HG02763 (cell line): ENCODE results near the gene EFNA5.

ENCODE experiments used
- ATAC-seq: cut with Tn5 transposase; IDR thresholded peaks from one replicate; pipeline ENCODE4 v1.9.1; 2021; ENCODE audit warnings: mild to moderate bottlenecking, moderate library complexity; ENCODE audit not compliant: unreplicated experiment

EFNA5 gene

DNA sequence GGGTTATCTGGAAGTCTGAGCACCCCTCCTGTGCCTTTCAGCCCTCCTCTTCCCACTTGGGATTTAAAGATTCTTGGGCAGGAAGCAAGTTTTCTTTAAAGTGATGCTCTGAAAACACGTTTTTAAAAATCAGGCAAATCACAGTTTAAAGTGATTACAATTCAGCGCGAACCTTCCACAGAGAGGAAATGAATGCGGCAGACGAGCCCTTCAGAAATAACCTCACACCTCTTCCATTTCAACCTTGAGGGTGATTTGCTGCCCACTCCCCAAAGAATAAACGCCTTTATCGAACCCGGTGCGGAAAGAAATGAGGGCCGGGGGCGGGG is 2.3 kb upstream of the EFNA5 start:
- ATAC-seq: no peak

DNA sequence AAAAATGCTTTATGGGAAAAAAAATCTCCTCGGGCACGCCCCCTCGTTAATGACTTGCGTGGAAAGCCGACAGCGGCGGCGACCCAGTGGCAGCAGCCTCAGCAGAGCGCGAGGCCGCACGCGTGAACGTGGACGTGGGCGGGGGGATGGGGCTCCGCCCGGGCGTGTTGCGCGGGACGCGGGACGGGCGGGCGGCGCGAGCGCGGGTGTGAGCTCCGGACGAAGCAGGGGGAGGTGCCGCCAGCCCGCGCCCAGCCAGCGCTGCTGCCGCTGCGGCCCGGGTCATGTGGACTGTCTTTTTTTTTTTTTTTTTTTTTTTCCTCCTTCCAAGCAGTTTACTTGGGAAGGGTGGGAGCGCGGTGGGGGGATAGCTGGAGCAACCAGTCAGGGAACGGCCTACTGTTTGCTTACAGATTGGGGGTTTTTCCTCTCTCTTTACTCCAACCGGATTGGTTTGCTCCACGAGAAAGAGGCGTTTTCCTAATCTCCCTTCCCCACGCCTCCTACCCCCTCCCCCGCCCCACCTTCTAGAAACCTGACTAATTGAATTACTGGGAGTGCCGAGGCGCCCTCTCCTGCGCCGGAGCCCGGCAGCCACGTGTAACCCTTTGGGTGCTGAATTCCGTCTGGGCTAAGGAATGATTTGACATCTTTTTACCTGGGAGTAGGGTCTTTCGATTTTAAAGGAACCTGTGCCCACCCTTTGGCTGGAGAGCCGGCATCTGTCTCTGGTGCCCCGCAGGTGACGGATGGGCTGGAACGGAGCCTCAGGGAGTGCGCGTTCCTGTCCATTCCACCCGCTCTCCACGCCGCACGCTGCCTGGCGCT is 1.7 kb upstream of the EFNA5 start:
- ATAC-seq: no peak

DNA sequence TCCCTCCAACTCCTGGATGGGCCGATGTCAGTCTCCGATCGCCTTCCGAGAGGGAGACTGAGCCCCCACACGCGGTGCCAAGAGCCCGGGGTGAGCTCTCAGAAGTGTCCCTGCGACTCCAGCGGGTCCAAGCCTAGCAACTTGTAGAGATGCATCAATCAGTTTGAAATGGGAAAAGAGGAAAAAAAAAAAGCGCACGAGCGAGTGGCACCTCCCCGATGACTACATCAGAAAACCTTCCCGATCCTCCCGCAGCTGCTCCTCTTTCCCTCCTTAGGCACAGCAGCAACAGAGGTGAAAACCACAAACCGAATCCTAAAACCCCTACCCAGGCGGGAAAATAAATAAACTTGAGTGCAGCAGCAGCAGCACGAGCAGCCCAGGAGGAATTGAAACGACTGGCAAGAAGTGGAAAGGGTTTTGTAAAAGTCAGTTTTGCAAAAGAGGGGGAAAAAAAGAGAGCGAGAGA is 1.0 kb upstream of the EFNA5 start:
- ATAC-seq: no peak

- ATAC-seq: no peak
Measured at GRCh38 chr5:107670087-107670931, 428 bp downstream of the EFNA5 start.

DNA sequence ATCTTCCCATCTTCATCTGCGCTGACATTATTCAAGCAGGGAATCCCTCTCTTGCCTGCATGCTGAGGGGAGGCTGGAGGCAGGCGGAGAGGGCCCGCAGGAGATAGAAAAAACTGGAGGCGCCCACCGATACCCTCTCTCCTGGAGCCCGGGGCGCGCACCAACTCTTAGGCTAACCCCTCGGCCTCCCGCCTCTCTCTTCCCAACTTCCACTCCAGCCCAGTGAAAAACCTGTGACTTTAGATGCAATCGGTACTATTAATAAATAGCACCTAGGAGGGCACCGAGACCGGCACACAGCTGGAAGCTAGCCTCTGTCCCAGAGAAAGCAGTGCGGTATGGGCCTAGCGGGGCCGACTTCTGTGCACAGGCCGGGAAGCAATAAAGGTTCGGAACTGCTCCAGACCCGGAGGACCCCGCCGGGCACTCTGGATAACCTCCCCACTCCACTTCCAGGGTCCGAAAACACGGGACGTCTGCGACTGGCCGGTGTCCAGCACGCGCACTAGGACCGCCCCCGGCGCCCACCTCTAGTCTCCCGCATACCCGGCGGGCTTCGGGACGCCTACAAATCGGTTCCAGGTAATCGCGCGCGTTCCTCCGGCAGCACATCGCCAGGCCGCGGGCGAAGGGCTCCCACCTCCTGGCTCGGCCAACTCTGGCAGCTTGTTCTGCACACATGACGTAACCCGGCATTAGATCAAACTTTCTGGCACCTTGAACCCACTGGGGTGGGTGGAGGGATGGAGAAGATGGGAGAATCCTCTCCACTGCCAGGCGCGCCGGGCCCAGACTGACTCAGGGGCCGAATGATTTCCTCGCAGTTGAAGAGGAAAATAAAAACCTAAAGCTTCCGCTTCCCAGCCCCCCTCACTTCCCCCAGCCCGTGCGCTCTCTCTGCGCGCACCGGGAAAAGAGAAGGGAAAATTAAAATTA is 1.4 kb downstream of the EFNA5 start:
- no peak for ATAC-seq

- no peak for ATAC-seq
Measured at GRCh38 chr5:107668154-107669095, 2.3 kb downstream of the EFNA5 start.

DNA sequence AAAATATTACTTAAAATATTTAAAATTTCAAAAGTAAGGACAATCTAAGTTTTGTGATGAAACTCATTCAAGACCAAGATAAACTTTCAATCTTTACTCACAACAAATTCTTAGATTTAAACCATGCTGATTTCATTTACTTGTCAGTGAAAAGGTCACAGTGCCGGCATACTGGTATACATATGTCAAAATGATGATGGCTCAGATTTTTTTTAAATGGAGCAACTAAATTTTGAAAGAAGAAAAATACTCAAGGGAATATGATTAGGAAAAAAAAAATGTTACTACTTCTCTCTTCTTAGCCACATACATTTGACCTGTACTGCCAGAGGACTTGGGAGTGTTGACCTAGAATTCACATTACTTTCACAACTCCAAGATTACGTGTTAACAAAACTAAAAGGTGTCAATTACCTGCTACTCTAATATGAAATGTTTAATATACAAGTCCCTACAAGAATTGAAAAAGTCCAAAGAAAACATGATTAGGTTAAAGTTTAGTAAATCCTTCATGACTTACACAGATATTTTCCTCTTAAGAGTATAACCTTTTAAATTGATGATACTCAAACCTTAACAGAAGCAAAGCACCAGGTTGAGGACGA is 4.6 kb downstream of the EFNA5 start:
- no peak for ATAC-seq

GRCh38 chr5:107665036-107665570 is 5.6 kb downstream of the EFNA5 start:
- ATAC-seq: no peak

- no peak for ATAC-seq
Measured at GRCh38 chr5:107663697-107664096, 7.0 kb downstream of the EFNA5 start.

DNA sequence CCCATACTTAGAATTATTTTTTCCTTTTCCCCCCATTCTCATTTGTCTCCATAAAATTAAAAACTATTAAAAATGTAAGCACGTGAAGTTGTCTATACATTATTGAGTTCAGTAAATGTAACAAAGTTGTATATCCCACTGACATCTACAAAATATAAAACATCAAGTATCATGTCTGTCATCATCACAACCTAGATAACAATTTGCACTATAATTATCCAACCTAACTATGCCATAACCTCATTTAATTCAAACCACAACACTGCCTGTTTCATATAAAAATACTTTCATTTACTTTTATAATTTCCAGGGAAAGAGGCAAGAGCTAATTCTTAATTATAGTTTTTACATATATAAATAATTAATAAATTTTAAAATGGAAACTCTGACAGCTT is 9.1 kb downstream of the EFNA5 start:
- ATAC-seq: no peak

DNA sequence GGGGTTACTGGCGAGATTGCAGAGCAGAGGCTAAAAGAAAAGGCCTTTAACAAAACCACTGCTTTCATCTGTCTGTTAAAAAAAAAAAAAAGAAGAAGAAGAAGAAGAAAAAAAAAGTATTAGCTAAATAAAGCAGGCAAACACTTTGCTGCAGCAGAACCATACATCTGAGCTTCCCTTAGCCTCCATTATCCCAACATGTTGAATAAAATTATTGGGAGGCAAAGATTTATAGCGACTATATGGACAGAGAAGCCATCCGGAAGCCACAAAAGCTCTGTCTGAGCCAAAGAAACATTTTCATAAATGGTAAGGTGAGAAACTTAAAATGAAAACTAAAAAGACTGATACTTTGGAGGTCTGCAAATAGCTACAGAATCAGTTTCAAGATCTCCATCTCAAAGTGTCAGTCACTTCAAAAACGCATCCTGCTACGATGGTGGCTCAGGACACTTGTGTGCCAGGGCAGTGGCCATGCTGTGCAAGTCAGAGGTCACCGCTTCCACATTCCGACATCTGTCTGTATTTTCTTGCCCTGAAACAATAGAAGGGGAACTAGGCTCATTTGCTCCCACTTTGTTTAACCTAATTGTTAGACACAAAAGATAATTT is 9.6 kb downstream of the EFNA5 start:
- ATAC-seq: no peak

GRCh38 chr5:107658528-107658927 is 12.2 kb downstream of the EFNA5 start:
- no peak for ATAC-seq

GRCh38 chr5:107655831-107656230 is 14.9 kb downstream of the EFNA5 start:
- no peak for ATAC-seq

DNA sequence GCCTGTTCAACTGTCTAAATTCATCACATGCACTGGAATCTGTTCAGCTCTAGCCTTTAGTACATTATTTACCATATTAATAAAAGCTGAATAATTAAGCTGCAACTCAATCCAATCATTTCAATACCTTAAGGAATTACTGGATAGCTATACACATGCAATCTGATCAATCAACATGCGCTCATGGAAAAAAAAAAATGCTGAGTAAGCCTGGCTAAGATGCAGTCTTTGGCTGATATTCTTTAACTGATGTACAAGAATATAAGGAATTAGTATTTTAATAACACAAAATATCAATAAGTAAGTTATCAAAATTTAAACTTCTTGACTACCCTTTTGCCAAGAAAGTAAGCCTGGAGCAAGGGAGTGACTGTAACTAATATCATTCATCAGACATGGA is 15.9 kb downstream of the EFNA5 start:
- ATAC-seq: no peak

DNA sequence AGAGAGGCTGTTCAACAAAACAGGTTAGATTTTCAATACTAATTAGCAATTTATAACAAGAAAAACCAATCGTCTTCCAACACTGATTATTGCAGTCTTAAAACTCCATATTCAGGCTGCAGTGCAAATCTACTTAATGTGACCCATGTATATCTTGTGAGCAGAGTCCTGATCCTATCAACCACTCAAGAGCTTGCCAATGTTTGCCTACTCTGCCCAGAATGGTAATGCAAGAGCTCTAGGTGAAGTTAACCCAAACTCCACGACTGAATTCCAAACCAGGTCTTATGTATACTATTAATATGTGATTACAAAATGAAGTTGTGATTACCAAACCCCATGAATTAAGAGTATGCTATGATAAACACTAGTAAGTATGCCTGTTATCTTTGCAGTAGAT is 17.1 kb downstream of the EFNA5 start:
- no peak for ATAC-seq

DNA sequence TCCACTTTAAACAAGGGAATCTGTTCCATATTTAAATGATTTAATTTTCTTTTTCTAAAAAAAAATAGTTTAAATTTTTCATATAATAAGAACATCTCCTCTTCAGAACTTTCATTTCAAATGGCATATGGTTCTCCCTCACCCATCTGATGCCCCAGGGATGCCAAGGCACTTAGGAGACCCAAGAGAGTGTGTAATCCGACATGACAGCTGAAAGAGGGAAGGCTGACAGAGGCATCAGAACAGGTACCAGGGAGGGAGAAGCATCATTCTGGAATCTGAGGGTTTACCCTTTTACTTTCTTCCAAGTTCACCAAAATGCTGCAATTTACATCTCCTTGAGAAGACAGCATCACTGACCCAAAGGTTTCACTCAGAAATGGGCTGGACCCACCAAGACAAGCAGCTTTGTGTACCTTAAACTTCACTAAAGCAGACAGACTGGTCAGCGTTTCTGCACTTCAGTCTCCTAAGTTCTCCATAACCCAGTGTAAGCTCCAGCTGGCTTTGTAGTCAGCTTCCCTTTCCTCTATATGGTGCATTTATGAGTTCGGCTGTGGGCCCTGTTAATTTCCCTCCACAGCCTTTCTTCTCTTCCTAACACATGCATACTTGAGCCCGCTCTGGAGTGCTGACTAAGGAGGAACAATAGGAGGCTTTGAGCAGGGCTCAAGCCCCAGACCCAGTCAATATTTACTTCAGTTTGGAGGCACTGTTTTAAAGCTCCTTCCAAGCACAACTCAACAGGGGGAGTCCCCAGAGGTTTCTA is 17.7 kb downstream of the EFNA5 start:
- no peak for ATAC-seq

- ATAC-seq: no peak
Measured at GRCh38 chr5:107652408-107652807, 18.3 kb downstream of the EFNA5 start.

DNA sequence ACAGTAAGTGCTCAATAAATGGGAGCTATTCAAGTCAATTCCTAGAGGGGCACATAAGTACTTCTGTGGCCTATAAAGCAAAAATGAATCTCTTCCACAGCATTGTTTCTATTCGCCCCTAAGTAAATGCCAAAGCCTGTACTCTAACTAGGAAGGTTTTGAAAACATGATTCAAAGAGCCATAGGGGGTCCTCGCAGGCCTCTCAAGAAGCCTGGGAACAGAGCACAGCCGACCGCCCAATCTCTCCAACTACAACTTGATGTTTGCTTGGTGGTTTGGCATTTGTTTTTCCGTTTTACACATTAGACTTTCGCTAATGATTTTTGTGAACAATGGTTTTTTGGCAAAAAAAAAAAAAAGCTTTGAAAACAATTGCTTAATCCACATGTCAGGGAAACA is 19.4 kb downstream of the EFNA5 start:
- no peak for ATAC-seq
